HCT116 (cell line): ENCODE measurements around the gene TMEM52. TPM values are rescaled to one million over a fixed set of nuclear protein-coding genes. Genes with fewer than 3 reads are reported as not detected.
A peak's percentile ranks its signal among the peaks of the same experiment; 100 is the strongest.

Experiments used
- ATAC-seq: fragments of 200-7000 bp; cut with Tn5 transposase; 2 replicates; pipeline ENCODE4 v1.9.1; 2020; ENCODE audit warnings: mild to moderate bottlenecking, moderate library complexity
- BruUV-seq: library from RNA; stranded (reverse); fragments of 400-500 nt; replicated peaks from 2 replicates; lab custom pipeline; 2021; lab: Mats Ljungman, UMichigan
- CTCF ChIA-PET: fragments of 300-600 bp; sonication (Branson Sonifier 250); formaldehyde crosslinking; loops from one replicate; lab custom pipeline; 2021; ENCODE audit warnings: antibody characterized with exemption; lab: Charles Lee
- POLR2A ChIA-PET: fragments of 300-600, 350-600 bp; sonication (Branson Sonifier 250); formaldehyde crosslinking; loops from one replicate; lab custom pipeline; 2021; ENCODE audit warnings: antibody characterized with exemption; lab: Charles Lee
- RAD21 ChIA-PET, 2 experiments: fragments of 300-600 bp; sonication (Branson Sonifier 250); formaldehyde crosslinking; loops; one replicate each; lab custom pipeline; 2023; ENCODE audit warnings: low total read pairs in 2 of 2; ENCODE audit not compliant: uncharacterized antibody in 2 of 2, unreplicated experiment in 2 of 2, low non-redundant PET in 1 of 2; lab: Charles Lee
- DNase-seq: peaks from one replicate; pipeline ENCODE4 v3.0.0-alpha.2; 2010; ENCODE audit warnings: low read depth, low spot score
- H2AFZ ChIP-seq: fragments of 200-600 bp; shearing (Covaris generic), sonication (generic); 2 replicates; pipeline ENCODE4 v1.6.1; 2017; ENCODE audit warnings: low read depth, mixed run types, mixed read lengths, antibody characterized with exemption, low read length; ENCODE audit not compliant: poor library complexity, severe bottlenecking
- H3K27ac ChIP-seq: 2 replicates; pipeline ENCODE4 v1.5.1; 2012; ENCODE audit warnings: low read depth, low read length
- H3K27me3 ChIP-seq: fragments of 200-600 bp; sonication (generic); 2 replicates; pipeline ENCODE4 v1.6.1; 2016; ENCODE audit warnings: mixed run types, low read length, mixed read lengths; ENCODE audit not compliant: insufficient read depth
- H3K36me3 ChIP-seq, 2 experiments: fragments of 200-500 bp in 1 of 2; fragments of 200-600 bp in 1 of 2; sonication (Bioruptor generic) in 1 of 2; sonication (generic) in 1 of 2; 2 replicates each; pipeline versions ENCODE4 v1.5.1 to v1.6.1; 2014 to 2016; ENCODE audit warnings: low read length in 2 of 2, inconsistent platforms in 1 of 2, mixed read lengths in 1 of 2, mixed run types in 1 of 2; ENCODE audit not compliant: insufficient read depth in 2 of 2, control insufficient read depth in 1 of 2
- H3K4me1 ChIP-seq, 2 experiments: fragments of 200-600 bp in 1 of 2; sonication (generic) in 1 of 2; 2 replicates each; pipeline versions ENCODE4 v1.5.1 to v1.6.1; 2012 to 2017; ENCODE audit warnings: low read length in 2 of 2, inconsistent platforms in 1 of 2, mild to moderate bottlenecking in 1 of 2, mixed read lengths in 1 of 2, mixed run types in 1 of 2, moderate library complexity in 1 of 2; ENCODE audit not compliant: insufficient read depth in 2 of 2, control insufficient read depth in 1 of 2
- H3K4me2 ChIP-seq: fragments of 200-600 bp; sonication (generic); 2 replicates; pipeline ENCODE4 v1.6.1; 2017; ENCODE audit warnings: mixed run types, low read length, mixed read lengths
- H3K4me3 ChIP-seq, 2 experiments: fragments of 200-600 bp in 1 of 2; sonication (generic) in 1 of 2; replicated peaks in 1 of 2; 2 replicates each; pipeline ENCODE4 v1.5.1; 2011 to 2016; ENCODE audit warnings: low read length in 2 of 2, control low read depth in 1 of 2, low read depth in 1 of 2, mild to moderate bottlenecking in 1 of 2, mixed read lengths in 1 of 2, mixed run types in 1 of 2
- H3K79me2 ChIP-seq: fragments of 200-600 bp; sonication (generic); 2 replicates; pipeline ENCODE4 v1.6.1; 2017; ENCODE audit warnings: mild to moderate bottlenecking, mixed run types, low read length, moderate library complexity, mixed read lengths; ENCODE audit not compliant: insufficient read depth
- H3K9ac ChIP-seq: fragments of 200-600 bp; sonication (generic); 2 replicates; pipeline ENCODE4 v1.6.1; 2016; ENCODE audit warnings: low read length, mixed read lengths
- H3K9me2 ChIP-seq: fragments of 200-600 bp; sonication (generic), shearing (Covaris generic); 2 replicates; pipeline ENCODE4 v1.6.1; 2017; ENCODE audit warnings: mixed run types, mild to moderate bottlenecking, moderate library complexity; ENCODE audit not compliant: insufficient read depth
- H3K9me3 ChIP-seq, 2 experiments: fragments of 200-500 bp in 1 of 2; fragments of 200-600 bp in 1 of 2; sonication (Bioruptor generic) in 1 of 2; sonication (generic) in 1 of 2; 2 replicates each; pipeline ENCODE4 v1.6.1; 2014 to 2017; ENCODE audit warnings: low read length in 2 of 2, mixed read lengths in 2 of 2, inconsistent platforms in 1 of 2, low read depth in 1 of 2, mild to moderate bottlenecking in 1 of 2, mixed run types in 1 of 2, moderate library complexity in 1 of 2; ENCODE audit not compliant: control insufficient read depth in 1 of 2, insufficient read depth in 1 of 2
- H4K20me1 ChIP-seq: fragments of 200-600 bp; sonication (generic), shearing (Covaris generic); 2 replicates; pipeline ENCODE4 v1.6.1; 2017; ENCODE audit warnings: mixed run types, mild to moderate bottlenecking, moderate library complexity; ENCODE audit not compliant: insufficient read depth
- ATF3 ChIP-seq: IDR thresholded peaks from 2 replicates; pipeline ENCODE4 v1.6.1; 2012
- CBX3 ChIP-seq: IDR thresholded peaks from 2 replicates; pipeline ENCODE4 v1.6.1; 2012; ENCODE audit warnings: low read depth
- CEBPB ChIP-seq: IDR thresholded peaks from 2 replicates; pipeline ENCODE4 v1.6.1; 2012; ENCODE audit warnings: low read depth
- EGR1 ChIP-seq: IDR thresholded peaks from 2 replicates; pipeline ENCODE4 v1.6.1; 2012; ENCODE audit warnings: low read depth
- ELF1 ChIP-seq: IDR thresholded peaks from 2 replicates; pipeline ENCODE4 v1.6.1; 2012; ENCODE audit warnings: low read depth, borderline replicate concordance
- EZH2 ChIP-seq: fragments of 200-600 bp; sonication (generic); IDR thresholded peaks from 2 replicates; pipeline ENCODE4 v1.6.1; 2017; ENCODE audit warnings: antibody characterized with exemption, mixed run types
- FOSL1 ChIP-seq: IDR thresholded peaks from 2 replicates; pipeline ENCODE4 v1.6.1; 2012; ENCODE audit warnings: low read depth
- JUND ChIP-seq: IDR thresholded peaks from 2 replicates; pipeline ENCODE4 v1.6.1; 2012
- RAD21 ChIP-seq: IDR thresholded peaks from 2 replicates; pipeline ENCODE4 v1.6.1; 2012; ENCODE audit warnings: low read depth, mild to moderate bottlenecking
- REST ChIP-seq: IDR thresholded peaks from 2 replicates; pipeline ENCODE4 v1.6.1; 2012; ENCODE audit warnings: low read depth
- SIN3A ChIP-seq: IDR thresholded peaks from 2 replicates; pipeline ENCODE4 v1.6.1; 2012; ENCODE audit warnings: low read depth
- SP1 ChIP-seq: IDR thresholded peaks from 2 replicates; pipeline ENCODE4 v1.6.1; 2012; ENCODE audit warnings: low read depth
- SRF ChIP-seq: IDR thresholded peaks from 2 replicates; pipeline ENCODE4 v1.6.1; 2012; ENCODE audit warnings: low read depth
- TCF7L2 ChIP-seq: IDR thresholded peaks from 2 replicates; pipeline ENCODE4 v1.7.0; 2011; ENCODE audit warnings: borderline replicate concordance, inconsistent platforms; ENCODE audit not compliant: insufficient read depth, insufficient read length; ENCODE audit errors: extremely low read depth
- YY1 ChIP-seq: IDR thresholded peaks from 2 replicates; pipeline ENCODE4 v1.6.1; 2011; ENCODE audit warnings: low read length, low read depth, moderate library complexity, mild to moderate bottlenecking; ENCODE audit not compliant: insufficient replicate concordance; ENCODE audit errors: extremely low read depth
- ZFX ChIP-seq: fragments of 450-650 bp; IDR thresholded peaks from 2 replicates; pipeline ENCODE4 v1.6.1; 2017
- intact Hi-C: fragments of 100-400 bp; cut with micrococcal nuclease; formaldehyde crosslinking; loops from 2 replicates; pipeline ENCODE4 v1.10.0; 2022
- total RNA-seq: library from RNA; stranded (reverse); gene quantifications from one replicate; pipeline ENCODE4 v1.2.1, GENCODE V29; 2021; ENCODE audit not compliant: unreplicated experiment
- TF ChIP-seq, protein P1 (sequence below): IDR thresholded peaks from 2 replicates; pipeline ENCODE4 v1.6.1; 2011; ENCODE audit warnings: mild to moderate bottlenecking, low read length, moderate library complexity; ENCODE audit not compliant: insufficient replicate concordance; ENCODE audit errors: extremely low read depth
- TF ChIP-seq, protein P2 (sequence below): IDR thresholded peaks from 2 replicates; pipeline ENCODE4 v1.6.1; 2012

The TMEM52 gene
- total RNA-seq, 1 experiment from 2014 or later: 27.5 TPM

DNA sequence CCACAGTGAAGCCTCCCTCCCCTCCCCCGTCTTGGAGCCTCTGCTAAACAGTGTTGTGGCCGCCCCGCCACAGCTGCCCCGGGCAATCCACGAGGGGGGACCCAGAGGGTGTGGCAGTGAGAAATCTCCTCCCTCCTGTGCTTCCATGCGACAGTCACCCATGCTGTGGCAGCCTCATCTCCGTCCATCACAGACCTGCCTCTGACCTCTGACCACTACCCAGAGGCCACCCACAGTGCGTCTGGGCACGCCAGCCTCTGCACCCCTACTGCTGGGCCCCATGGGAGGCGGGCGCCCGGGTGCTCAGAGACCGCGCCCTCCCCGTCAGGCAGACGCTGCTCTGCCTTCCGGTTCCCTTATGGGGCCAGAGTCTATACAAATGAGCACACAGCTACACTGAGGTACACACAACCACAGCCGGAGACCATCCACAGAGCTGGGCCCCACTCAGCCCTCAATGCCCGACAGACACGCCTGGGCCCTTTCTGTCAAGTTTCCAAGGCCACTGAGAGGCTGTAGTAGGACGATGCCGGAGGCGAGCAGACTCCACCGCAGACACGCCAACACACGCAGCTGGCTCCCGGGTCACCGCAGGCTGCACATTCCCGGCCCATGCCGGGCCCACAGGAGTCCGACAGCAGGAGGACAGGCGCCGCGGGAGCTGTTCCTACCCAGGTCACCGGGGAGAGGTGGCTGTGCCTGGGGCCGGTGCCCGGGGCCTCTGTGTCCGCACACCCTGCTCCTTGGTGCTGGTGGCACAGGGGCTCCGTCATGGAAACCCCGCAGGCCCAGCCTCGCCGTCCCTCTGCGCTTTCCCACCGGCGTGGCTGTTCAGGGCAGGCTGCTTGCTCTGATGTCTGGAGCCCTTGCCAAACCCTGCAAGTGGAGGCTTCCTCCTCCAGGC is 23.9 kb upstream of the TMEM52 start:
- Histone ChIP-seq H3K4me2 (peak overlapping the region; percentile 91; the same call in 1 of the 2 replicates), H3K36me3 (no peaks in the 10 kb centered on the region), H3K4me1 (peaks cover 0 to 10% of the 10 kb centered on the region in 2 experiments; a peak in 1 of 4 replicates), H3K9me2 (no peaks in the 10 kb centered on the region), H3K27me3 (no peaks in the 10 kb centered on the region), H3K4me3 (no peak overlapping the region), H2AFZ (no peak overlapping the region), H4K20me1 (no peaks in the 10 kb centered on the region), H3K9me3 (no peaks in the 10 kb centered on the region), H3K9ac (no peak overlapping the region), H3K27ac (no peak overlapping the region; the same call in 1 of the 2 replicates), H3K79me2 (no peaks in the 10 kb centered on the region)
- ChIA-PET CTCF (interaction anchor here (2.0 to 2.8 kb wide), 2 partner anchors 16 to 102 kb away, joined by 5 to 52 read pairs; no protein-coding TSS in a partner anchor), POLR2A (interaction anchor here (1.0 kb wide), 1 partner anchor 106 kb away, joined by 3 read pairs; no protein-coding TSS in a partner anchor), RAD21 (no interaction called here)
- no TSS peak for BruUV-seq
- intact Hi-C loops: no loop called here
- DNase-seq (no peak), ATAC-seq (no peak)
- TF ChIP-seq CEBPB: no peak
- no peak for TF ChIP-seq EZH2
- TF ChIP-seq JUND: no peak
- no peak for TF ChIP-seq SRF
- no peak for TF ChIP-seq RAD21
- no peak for TF ChIP-seq ATF3
- no peak for TF ChIP-seq REST
- no peak for TF ChIP-seq TCF7L2
- no peak for TF ChIP-seq EGR1
- TF ChIP-seq, protein P1, sequence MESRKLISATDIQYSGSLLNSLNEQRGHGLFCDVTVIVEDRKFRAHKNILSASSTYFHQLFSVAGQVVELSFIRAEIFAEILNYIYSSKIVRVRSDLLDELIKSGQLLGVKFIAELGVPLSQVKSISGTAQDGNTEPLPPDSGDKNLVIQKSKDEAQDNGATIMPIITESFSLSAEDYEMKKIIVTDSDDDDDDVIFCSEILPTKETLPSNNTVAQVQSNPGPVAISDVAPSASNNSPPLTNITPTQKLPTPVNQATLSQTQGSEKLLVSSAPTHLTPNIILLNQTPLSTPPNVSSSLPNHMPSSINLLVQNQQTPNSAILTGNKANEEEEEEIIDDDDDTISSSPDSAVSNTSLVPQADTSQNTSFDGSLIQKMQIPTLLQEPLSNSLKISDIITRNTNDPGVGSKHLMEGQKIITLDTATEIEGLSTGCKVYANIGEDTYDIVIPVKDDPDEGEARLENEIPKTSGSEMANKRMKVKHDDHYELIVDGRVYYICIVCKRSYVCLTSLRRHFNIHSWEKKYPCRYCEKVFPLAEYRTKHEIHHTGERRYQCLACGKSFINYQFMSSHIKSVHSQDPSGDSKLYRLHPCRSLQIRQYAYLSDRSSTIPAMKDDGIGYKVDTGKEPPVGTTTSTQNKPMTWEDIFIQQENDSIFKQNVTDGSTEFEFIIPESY: no peak
- TF ChIP-seq FOSL1: no peak
- TF ChIP-seq ELF1: no peak
- no peak for TF ChIP-seq ZFX
- TF ChIP-seq SIN3A: no peak
- no peak for TF ChIP-seq SP1
- TF ChIP-seq, protein P2, sequence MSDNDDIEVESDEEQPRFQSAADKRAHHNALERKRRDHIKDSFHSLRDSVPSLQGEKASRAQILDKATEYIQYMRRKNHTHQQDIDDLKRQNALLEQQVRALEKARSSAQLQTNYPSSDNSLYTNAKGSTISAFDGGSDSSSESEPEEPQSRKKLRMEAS: no peak
- no peak for TF ChIP-seq YY1
- no peak for TF ChIP-seq CBX3
